MM.1S (cell line): ENCODE measurements around the gene DARS2.

Source experiments
- DNase-seq: peaks from one replicate; pipeline ENCODE4 v3.0.0-alpha.2; 2015
- H2AFZ ChIP-seq: fragments of 300-600 bp; sonication (generic); 2 replicates; pipeline ENCODE4 v1.6.0; 2016; ENCODE audit warnings: antibody characterized with exemption, low read length
- H3F3A ChIP-seq: fragments of 300-600 bp; sonication (generic); 2 replicates; pipeline ENCODE4 v1.6.1; 2016; ENCODE audit warnings: mild to moderate bottlenecking, antibody characterized with exemption, low read length, moderate library complexity, mixed read lengths; ENCODE audit not compliant: insufficient read depth
- H3K27ac ChIP-seq: fragments of 300-600 bp; sonication (generic); 2 replicates; pipeline ENCODE4 v1.5.1; 2016; ENCODE audit warnings: mild to moderate bottlenecking, low read length
- H3K27me3 ChIP-seq: fragments of 300-600 bp; sonication (generic); replicated peaks from 2 replicates; pipeline ENCODE4 v1.6.0; 2016; ENCODE audit warnings: low read length; ENCODE audit not compliant: insufficient read depth
- H3K36me3 ChIP-seq: fragments of 300-600 bp; sonication (generic); replicated peaks from 2 replicates; pipeline ENCODE4 v1.6.1; 2016; ENCODE audit warnings: mild to moderate bottlenecking, low read length, mixed read lengths; ENCODE audit not compliant: insufficient read depth
- H3K4me1 ChIP-seq: fragments of 300-600 bp; sonication (generic); 2 replicates; pipeline ENCODE4 v1.6.1; 2016; ENCODE audit warnings: low read length, mixed read lengths
- H3K4me2 ChIP-seq: fragments of 300-600 bp; sonication (generic); 2 replicates; pipeline ENCODE4 v1.6.0; 2016; ENCODE audit warnings: low read depth, low read length
- H3K4me3 ChIP-seq: fragments of 300-600 bp; sonication (generic); 2 replicates; pipeline ENCODE4 v1.5.1; 2016; ENCODE audit warnings: low read length, mixed read lengths
- H3K79me2 ChIP-seq: fragments of 300-600 bp; sonication (generic); 2 replicates; pipeline ENCODE4 v1.6.1; 2016; ENCODE audit warnings: mixed run types, low read length, mixed read lengths
- H3K9ac ChIP-seq: fragments of 300-600 bp; sonication (generic); 2 replicates; pipeline ENCODE4 v1.6.1; 2016; ENCODE audit warnings: low read length, mixed read lengths
- H3K9me2 ChIP-seq: fragments of 300-600 bp; sonication (generic); replicated peaks from 2 replicates; pipeline ENCODE4 v1.6.1; 2016; ENCODE audit warnings: mild to moderate bottlenecking, low read length, mixed read lengths; ENCODE audit not compliant: insufficient read depth
- H3K9me3 ChIP-seq: fragments of 300-600 bp; sonication (generic); replicated peaks from 2 replicates; pipeline ENCODE4 v1.6.1; 2016; ENCODE audit warnings: mild to moderate bottlenecking, low read length, mixed read lengths; ENCODE audit not compliant: insufficient read depth
- H4K20me1 ChIP-seq: fragments of 300-600 bp; sonication (generic); 2 replicates; pipeline ENCODE4 v1.6.1; 2016; ENCODE audit warnings: mild to moderate bottlenecking, low read length, moderate library complexity, mixed read lengths; ENCODE audit not compliant: insufficient read depth
- CTCF ChIP-seq: fragments of 300-600 bp; sonication (generic); IDR thresholded peaks from 2 replicates; pipeline ENCODE4 v1.5.1; 2016; ENCODE audit warnings: antibody characterized with exemption, low read length, mixed read lengths
- EZH2 ChIP-seq: fragments of 300-600 bp; sonication (generic); optimal IDR thresholded peaks from 2 replicates; pipeline ENCODE3; 2017; ENCODE audit warnings: low read depth, mild to moderate bottlenecking, antibody characterized with exemption, low read length, mixed read lengths
- EZH2phosphoT487 ChIP-seq: fragments of 300-600 bp; sonication (generic); IDR thresholded peaks from 2 replicates; pipeline ENCODE4 v1.6.1; 2018; ENCODE audit warnings: antibody characterized with exemption, low read length

DARS2 gene

GRCh38 chr1:173824315-173825081, at the start of gene DARS2, which contains the start of gene CENPL:
Gene DARS2 (plus strand): TSS chr1:173824673. CDS start chr1:173825230, 557 bp downstream.
Gene CENPL (minus strand): TSS chr1:173824883. CDS start chr1:173811299, 13,584 bp downstream.
- peak within 1 kb of the TSS; percentile 79 for H3K27ac ChIP-seq
- peak within 1 kb of the TSS; percentile 75 for H3K4me3 ChIP-seq
- peak within 1 kb of the TSS; percentile 77 for H3K9ac ChIP-seq
- H3K9me2 ChIP-seq = no peaks in the 10 kb centered on the region
- DNase-seq = peak; percentile 97
- peak within 1 kb of the TSS; percentile 92 for H3K4me2 ChIP-seq
- peaks cover 20% of the 10 kb centered on the region for H3F3A ChIP-seq
- no peaks in the 10 kb centered on the region for H4K20me1 ChIP-seq
- TF ChIP-seq EZH2 = no peak
- no peak for TF ChIP-seq EZH2phosphoT487
- H3K79me2 ChIP-seq = peaks cover 47% of the 10 kb centered on the region
- H3K9me3 ChIP-seq = no peaks in the 10 kb centered on the region
- peak within 1 kb of the TSS; percentile 79 for H2AFZ ChIP-seq
- no peaks in the 10 kb centered on the region for H3K36me3 ChIP-seq
- peaks cover 5% of the 10 kb centered on the region; the same call in 1 of the 2 replicates for H3K4me1 ChIP-seq
- H3K27me3 ChIP-seq = no peaks in the 10 kb centered on the region

- no peak overlapping the region for H3K4me2 ChIP-seq
- no peaks in the 10 kb centered on the region for H3F3A ChIP-seq
- no peaks in the 10 kb centered on the region for H3K9me3 ChIP-seq
- no peak overlapping the region for H2AFZ ChIP-seq
- H3K9ac ChIP-seq = no peak overlapping the region
- H3K27ac ChIP-seq = no peak overlapping the region
- H4K20me1 ChIP-seq = no peaks in the 10 kb centered on the region
- no peak for TF ChIP-seq EZH2phosphoT487
- no peak for TF ChIP-seq EZH2
- no peak for TF ChIP-seq CTCF
- H3K4me1 ChIP-seq = no peaks in the 10 kb centered on the region
- H3K27me3 ChIP-seq = no peaks in the 10 kb centered on the region
- no peaks in the 10 kb centered on the region for H3K9me2 ChIP-seq
- no peaks in the 10 kb centered on the region for H3K36me3 ChIP-seq
- no peak overlapping the region for H3K4me3 ChIP-seq
- 0 out of 2 replicates have a peak, but pooled peaks cover 6% of the 10 kb centered on the region for H3K79me2 ChIP-seq
- DNase-seq = no peak
Observed at GRCh38 chr1:173775578-173776226, 48.8 kb upstream of the DARS2 start.

- H3K9me2 ChIP-seq = no peaks in the 10 kb centered on the region
- H3K36me3 ChIP-seq = no peaks in the 10 kb centered on the region; the same call in 1 of the 2 replicates
- 0 out of 2 replicates have a peak, but pooled peaks cover 6% of the 10 kb centered on the region for H3K79me2 ChIP-seq
- no peak for DNase-seq
- TF ChIP-seq CTCF (no peak), EZH2 (no peak), EZH2phosphoT487 (no peak)
- no peak overlapping the region for H2AFZ ChIP-seq
- no peak overlapping the region for H3K27ac ChIP-seq
- H3K9me3 ChIP-seq = no peaks in the 10 kb centered on the region
- no peak overlapping the region for H3K9ac ChIP-seq
- H3K4me2 ChIP-seq = no peak overlapping the region
- H3K27me3 ChIP-seq = no peaks in the 10 kb centered on the region
- H4K20me1 ChIP-seq = no peaks in the 10 kb centered on the region
- H3K4me1 ChIP-seq = no peaks in the 10 kb centered on the region
- H3K4me3 ChIP-seq = no peak overlapping the region
- no peaks in the 10 kb centered on the region for H3F3A ChIP-seq
Observed at GRCh38 chr1:173779936-173780335, 44.5 kb upstream of the DARS2 start.
